HEK293T (cell line): ENCODE results near the gene MTA1.
A peak's percentile ranks its signal among the peaks of the same experiment; 100 is the strongest.

ENCODE experiments used
- CTCF ChIA-PET: fragments of 350-600 bp; formaldehyde crosslinking; extraction: SDS; loops from one replicate; lab custom pipeline; 2021; ENCODE audit warnings: antibody characterized with exemption, inconsistent platforms; lab: Yijun Ruan, JAX
- POLR2A ChIA-PET: fragments of 350-600 bp; formaldehyde crosslinking; extraction: SDS; loops from one replicate; lab custom pipeline; 2020; ENCODE audit warnings: antibody characterized with exemption, inconsistent platforms; lab: Yijun Ruan, JAX
- DNase-seq: peaks from one replicate; pipeline ENCODE4 v3.0.0; 2012; ENCODE audit warnings: mixed read lengths; ENCODE audit errors: extremely low spot score
- ARNT ChIP-seq: fragments of 450-650 bp; IDR thresholded peaks from 2 replicates; pipeline ENCODE4 v1.6.1; 2017; ENCODE audit warnings: mild to moderate bottlenecking
- BHLHE40 ChIP-seq: fragments of 450-650 bp; IDR thresholded peaks from 2 replicates; pipeline ENCODE4 v1.6.1; 2016; ENCODE audit warnings: mild to moderate bottlenecking, moderate library complexity, borderline replicate concordance
- ELF4 ChIP-seq: fragments of 450-650 bp; IDR thresholded peaks from 2 replicates; pipeline ENCODE4 v1.6.1; 2017; ENCODE audit warnings: antibody characterized with exemption
- FOXA1 ChIP-seq: fragments of 450-650 bp; IDR thresholded peaks from 2 replicates; pipeline ENCODE4 v1.6.1; 2016; ENCODE audit warnings: mild to moderate bottlenecking
- FOXK2 ChIP-seq: fragments of 450-650 bp; IDR thresholded peaks from 2 replicates; pipeline ENCODE4 v1.6.1; 2016; ENCODE audit warnings: mild to moderate bottlenecking
- FOXM1 ChIP-seq: fragments of 450-650 bp; IDR thresholded peaks from 2 replicates; pipeline ENCODE4 v1.6.1; 2017; ENCODE audit warnings: mild to moderate bottlenecking, borderline replicate concordance
- HDGF ChIP-seq: fragments of 450-650 bp; IDR thresholded peaks from 2 replicates; pipeline ENCODE4 v1.6.1; 2017; ENCODE audit warnings: antibody characterized with exemption, borderline replicate concordance
- L3MBTL2 ChIP-seq: fragments of 450-650 bp; conservative IDR thresholded peaks from 2 replicates; pipeline ENCODE4 v1.6.1; 2016; ENCODE audit warnings: mild to moderate bottlenecking
- LEF1 ChIP-seq: fragments of 450-650 bp; IDR thresholded peaks from 2 replicates; pipeline ENCODE4 v1.6.1; 2017; ENCODE audit warnings: mild to moderate bottlenecking, borderline replicate concordance
- NFRKB ChIP-seq: fragments of 450-650 bp; IDR thresholded peaks from 2 replicates; pipeline ENCODE4 v1.6.1; 2016; ENCODE audit warnings: mild to moderate bottlenecking, moderate library complexity
- SP1 ChIP-seq: fragments of 450-650 bp; IDR thresholded peaks from 2 replicates; pipeline ENCODE4 v1.6.1; 2017
- SUZ12 ChIP-seq: fragments of 450-650 bp; IDR thresholded peaks from 2 replicates; pipeline ENCODE4 v1.6.1; 2016; ENCODE audit warnings: mild to moderate bottlenecking
- TARDBP ChIP-seq: fragments of 450-650 bp; IDR thresholded peaks from 2 replicates; pipeline ENCODE4 v1.6.1; 2016
- ZNF384 ChIP-seq: fragments of 450-650 bp; IDR thresholded peaks from 2 replicates; pipeline ENCODE4 v1.6.1; 2016
- TF ChIP-seq, protein P1 (sequence below): fragments of 450-650 bp; IDR thresholded peaks from 2 replicates; pipeline ENCODE4 v1.6.1; 2016

Gene MTA1

GRCh38 chr14:105480807-105481801 lies 61.5 kb downstream of the MTA1 start:
- TF ChIP-seq, protein P1, sequence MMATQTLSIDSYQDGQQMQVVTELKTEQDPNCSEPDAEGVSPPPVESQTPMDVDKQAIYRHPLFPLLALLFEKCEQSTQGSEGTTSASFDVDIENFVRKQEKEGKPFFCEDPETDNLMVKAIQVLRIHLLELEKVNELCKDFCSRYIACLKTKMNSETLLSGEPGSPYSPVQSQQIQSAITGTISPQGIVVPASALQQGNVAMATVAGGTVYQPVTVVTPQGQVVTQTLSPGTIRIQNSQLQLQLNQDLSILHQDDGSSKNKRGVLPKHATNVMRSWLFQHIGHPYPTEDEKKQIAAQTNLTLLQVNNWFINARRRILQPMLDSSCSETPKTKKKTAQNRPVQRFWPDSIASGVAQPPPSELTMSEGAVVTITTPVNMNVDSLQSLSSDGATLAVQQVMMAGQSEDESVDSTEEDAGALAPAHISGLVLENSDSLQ, result peak; percentile 66
- TF ChIP-seq ARNT (no peak), HDGF (0 out of 2 replicates have a peak, but pooled peaks have one; percentile 61), SUZ12 (no peak)
- POLR2A ChIA-PET, result interaction anchor here (0.7 to 1.9 kb wide), 7 partner anchors 9 to 167 kb away, joined by 3 to 29 read pairs (median 3); partner anchors contain the start of gene PACS2
- CTCF ChIA-PET, result interaction anchor here (0.5 to 2.4 kb wide), 25 partner anchors 9 to 375 kb away, joined by 3 to 38 read pairs (median 4); partner anchors contain the start of gene TEDC1

GRCh38 chr14:105481886-105482457 lies 62.3 kb downstream of the MTA1 start:
- POLR2A ChIA-PET, result interaction anchor here (1.9 kb wide), 1 partner anchor 8 kb away, joined by 29 read pairs; no protein-coding TSS in a partner anchor

More at GRCh38 chr14:105480807-105481801, 61.5 kb downstream of the MTA1 start:
- DNase-seq, result peak; percentile 90

DNA sequence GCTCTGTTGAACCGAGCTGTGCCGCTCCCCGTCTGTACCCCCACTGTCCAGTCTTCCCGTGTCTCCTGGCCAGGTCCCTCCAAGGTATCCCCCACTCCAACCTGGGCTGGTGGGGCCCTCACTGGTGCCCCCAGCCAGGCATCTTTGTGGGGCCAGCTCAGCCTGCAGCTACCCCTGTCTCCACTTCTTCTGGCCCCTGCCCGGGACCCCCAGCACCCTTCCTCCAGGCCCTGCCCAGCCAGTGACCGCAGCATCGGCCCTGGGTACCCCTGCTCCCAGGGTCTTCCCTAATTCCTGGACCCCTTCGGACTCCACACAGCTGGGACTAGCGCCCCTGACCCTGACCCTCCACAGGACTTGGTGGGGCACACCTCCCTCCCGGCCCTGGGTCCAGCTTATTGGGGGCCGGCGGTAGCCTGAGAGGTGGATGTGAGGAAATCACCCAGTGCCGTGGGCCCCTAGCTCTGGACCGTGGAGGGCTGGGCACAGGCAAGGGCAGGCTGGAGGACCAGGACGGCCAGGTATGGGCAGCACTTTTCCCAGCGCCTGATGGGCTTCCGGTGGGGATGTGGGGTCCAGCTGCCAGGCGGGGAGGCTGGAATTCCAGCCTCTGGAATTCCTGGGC lies 63.0 kb downstream of the MTA1 start:
- DNase-seq, result no peak
- CTCF ChIA-PET, result interaction anchor here (1.2 to 2.4 kb wide), 2 partner anchors 7 to 34 kb away, joined by 3 to 38 read pairs; partner anchors contain the start of gene TEDC1
- POLR2A ChIA-PET, result no interaction called here
- TF ChIP-seq HDGF, result no peak
- TF ChIP-seq SP1, result no peak
- no peak for TF ChIP-seq ARNT
- no peak for TF ChIP-seq FOXM1
- TF ChIP-seq SUZ12, result no peak
- TF ChIP-seq, protein P1, result no peak
- TF ChIP-seq L3MBTL2, result no peak
- no peak for TF ChIP-seq ZNF384
- TF ChIP-seq ELF4, result no peak
- TF ChIP-seq TARDBP, result no peak
- no peak for TF ChIP-seq FOXA1
- TF ChIP-seq BHLHE40, result no peak
- no peak for TF ChIP-seq FOXK2
- TF ChIP-seq LEF1, result no peak
- TF ChIP-seq NFRKB, result no peak

More at GRCh38 chr14:105481886-105482457, 62.3 kb downstream of the MTA1 start:
- TF ChIP-seq, protein P1, result no peak
- TF ChIP-seq NFRKB, result no peak
- no peak for TF ChIP-seq ELF4
- no peak for TF ChIP-seq ARNT
- DNase-seq, result peak; percentile 84
- CTCF ChIA-PET, result interaction anchor here (1.2 to 2.4 kb wide), 5 partner anchors 8 to 111 kb away, joined by 3 to 38 read pairs (median 9); partner anchors contain the start of gene TEDC1

DNA sequence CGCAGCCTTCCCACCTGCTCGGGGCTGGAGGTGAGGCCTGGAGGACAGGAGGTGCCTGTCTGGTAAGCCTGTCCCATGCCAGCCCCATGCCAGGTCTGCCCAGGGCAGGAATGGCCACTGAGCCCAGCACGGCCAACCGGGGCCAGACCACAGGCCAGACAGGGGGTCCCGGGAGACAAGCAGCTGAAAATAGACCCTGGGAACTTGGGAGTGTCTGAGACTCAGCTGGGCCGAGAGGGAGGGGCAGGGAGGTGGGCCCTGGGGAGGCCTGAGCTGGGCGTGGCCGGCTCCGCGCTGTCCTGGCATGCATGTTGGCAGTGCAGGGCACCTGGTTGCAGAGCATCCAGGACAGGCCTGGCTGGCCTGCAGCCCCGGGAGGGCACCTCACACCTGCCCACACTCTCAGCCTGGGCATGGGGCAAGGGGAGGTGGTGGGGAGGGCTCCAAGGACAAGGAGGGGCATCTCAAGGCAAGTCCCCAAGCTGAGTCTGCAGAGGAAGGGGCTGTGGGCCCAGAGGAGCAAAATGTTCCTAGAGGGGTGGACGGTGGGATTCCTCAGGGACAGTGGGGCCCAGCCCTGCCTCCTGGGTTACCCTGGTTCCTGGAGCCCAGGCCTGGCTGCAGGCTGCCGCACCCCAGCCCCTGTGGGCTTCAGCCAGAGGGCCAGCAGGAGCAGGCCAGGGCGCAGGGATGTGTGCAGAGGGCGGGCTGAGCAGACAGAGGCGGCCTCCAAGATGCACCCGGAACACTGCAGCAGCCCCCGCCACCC lies 63.9 kb downstream of the MTA1 start:
- CTCF ChIA-PET, result no interaction called here
- no peak for DNase-seq
- TF ChIP-seq ELF4 (no peak), SUZ12 (no peak), FOXM1 (no peak), FOXA1 (no peak), TARDBP (no peak)
- POLR2A ChIA-PET, result no interaction called here

GRCh38 chr14:105484069-105484996 lies 64.7 kb downstream of the MTA1 start:
- POLR2A ChIA-PET, result no interaction called here
- DNase-seq, result no peak
- CTCF ChIA-PET, result no interaction called here
- TF ChIP-seq, protein P1, result no peak
- TF ChIP-seq ELF4, result no peak
- no peak for TF ChIP-seq NFRKB
